ENCODE data around the gene PRF1. TPM values are rescaled to one million over a fixed set of nuclear protein-coding genes. Genes with fewer than 3 reads are reported as not detected.

PRF1 gene
- total RNA-seq, 1 donor from 2014 or later, result not detected

DNA sequence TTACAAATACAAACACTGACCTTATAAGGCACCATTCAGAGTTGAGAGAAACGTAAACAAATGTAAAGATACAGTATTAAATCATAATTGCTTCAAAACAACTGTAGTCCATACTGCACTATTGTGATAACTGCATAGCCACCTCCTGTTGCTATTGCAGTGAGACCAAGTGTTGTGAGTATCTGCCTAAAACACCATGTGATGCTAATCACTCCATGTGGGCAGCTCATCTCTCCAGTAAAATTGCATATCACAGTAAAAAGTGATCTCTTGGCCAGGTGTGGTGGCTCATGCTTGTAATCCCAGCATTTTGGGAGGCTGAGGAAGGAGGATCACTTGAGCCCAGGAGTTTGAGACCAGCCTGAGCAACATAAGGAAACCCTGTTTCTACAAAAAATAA is 26.8 kb upstream of the PRF1 start:
- H3K36me3 Mint-ChIP-seq (ENCODE audit: low read depth), result peaks cover 1% of the 10 kb centered on the region
- H3K9me3 Mint-ChIP-seq (ENCODE audit: low read depth), result peaks cover 20% of the 10 kb centered on the region
- H3K27me3 Mint-ChIP-seq (ENCODE audit: low read depth), result peaks cover 9% of the 10 kb centered on the region
- no peaks in the 10 kb centered on the region for H3K4me1 Mint-ChIP-seq (ENCODE audit: low read depth)
- TF ChIP-seq, protein P1, sequence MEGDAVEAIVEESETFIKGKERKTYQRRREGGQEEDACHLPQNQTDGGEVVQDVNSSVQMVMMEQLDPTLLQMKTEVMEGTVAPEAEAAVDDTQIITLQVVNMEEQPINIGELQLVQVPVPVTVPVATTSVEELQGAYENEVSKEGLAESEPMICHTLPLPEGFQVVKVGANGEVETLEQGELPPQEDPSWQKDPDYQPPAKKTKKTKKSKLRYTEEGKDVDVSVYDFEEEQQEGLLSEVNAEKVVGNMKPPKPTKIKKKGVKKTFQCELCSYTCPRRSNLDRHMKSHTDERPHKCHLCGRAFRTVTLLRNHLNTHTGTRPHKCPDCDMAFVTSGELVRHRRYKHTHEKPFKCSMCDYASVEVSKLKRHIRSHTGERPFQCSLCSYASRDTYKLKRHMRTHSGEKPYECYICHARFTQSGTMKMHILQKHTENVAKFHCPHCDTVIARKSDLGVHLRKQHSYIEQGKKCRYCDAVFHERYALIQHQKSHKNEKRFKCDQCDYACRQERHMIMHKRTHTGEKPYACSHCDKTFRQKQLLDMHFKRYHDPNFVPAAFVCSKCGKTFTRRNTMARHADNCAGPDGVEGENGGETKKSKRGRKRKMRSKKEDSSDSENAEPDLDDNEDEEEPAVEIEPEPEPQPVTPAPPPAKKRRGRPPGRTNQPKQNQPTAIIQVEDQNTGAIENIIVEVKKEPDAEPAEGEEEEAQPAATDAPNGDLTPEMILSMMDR (IDR thresholded peaks at IDR 0.05), result no peak
- no peak overlapping the region for H3K4me3 Mint-ChIP-seq (ENCODE audit: unreplicated experiment)
- no peak for DNase-seq (ENCODE audit: low spot score)
- H3K27ac Mint-ChIP-seq (ENCODE audit: unreplicated experiment), result no peak overlapping the region

DNA sequence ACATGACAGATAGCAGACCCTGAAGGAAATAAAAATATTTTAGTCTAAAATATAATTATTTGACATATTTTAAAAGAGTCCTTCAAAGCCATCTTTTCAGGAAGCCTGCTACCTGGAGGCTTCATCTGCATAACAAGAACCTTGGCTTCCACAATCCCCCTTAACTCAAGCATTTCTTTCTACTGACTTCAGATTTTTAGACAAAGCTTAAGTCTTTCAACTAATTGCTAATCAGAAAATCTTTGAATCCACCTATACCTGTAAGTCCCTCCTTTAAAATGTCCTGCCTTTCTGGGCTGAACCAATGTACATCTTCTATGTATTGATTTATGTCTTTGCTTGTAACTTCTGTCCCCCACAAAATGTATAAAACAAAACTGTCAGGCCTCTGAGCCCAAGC is 23.5 kb upstream of the PRF1 start:
- H3K9me3 Mint-ChIP-seq (ENCODE audit: low read depth), result peaks cover 22% of the 10 kb centered on the region
- no peaks in the 10 kb centered on the region for H3K27me3 Mint-ChIP-seq (ENCODE audit: low read depth)
- H3K4me3 Mint-ChIP-seq (ENCODE audit: unreplicated experiment), result no peak overlapping the region
- H3K27ac Mint-ChIP-seq (ENCODE audit: unreplicated experiment), result no peak overlapping the region
- TF ChIP-seq, protein P1 (IDR thresholded peaks at IDR 0.05), result no peak
- DNase-seq (ENCODE audit: low spot score), result no peak
- peaks cover 8% of the 10 kb centered on the region for H3K4me1 Mint-ChIP-seq (ENCODE audit: low read depth)
- peaks cover 1% of the 10 kb centered on the region for H3K36me3 Mint-ChIP-seq (ENCODE audit: low read depth)

DNA sequence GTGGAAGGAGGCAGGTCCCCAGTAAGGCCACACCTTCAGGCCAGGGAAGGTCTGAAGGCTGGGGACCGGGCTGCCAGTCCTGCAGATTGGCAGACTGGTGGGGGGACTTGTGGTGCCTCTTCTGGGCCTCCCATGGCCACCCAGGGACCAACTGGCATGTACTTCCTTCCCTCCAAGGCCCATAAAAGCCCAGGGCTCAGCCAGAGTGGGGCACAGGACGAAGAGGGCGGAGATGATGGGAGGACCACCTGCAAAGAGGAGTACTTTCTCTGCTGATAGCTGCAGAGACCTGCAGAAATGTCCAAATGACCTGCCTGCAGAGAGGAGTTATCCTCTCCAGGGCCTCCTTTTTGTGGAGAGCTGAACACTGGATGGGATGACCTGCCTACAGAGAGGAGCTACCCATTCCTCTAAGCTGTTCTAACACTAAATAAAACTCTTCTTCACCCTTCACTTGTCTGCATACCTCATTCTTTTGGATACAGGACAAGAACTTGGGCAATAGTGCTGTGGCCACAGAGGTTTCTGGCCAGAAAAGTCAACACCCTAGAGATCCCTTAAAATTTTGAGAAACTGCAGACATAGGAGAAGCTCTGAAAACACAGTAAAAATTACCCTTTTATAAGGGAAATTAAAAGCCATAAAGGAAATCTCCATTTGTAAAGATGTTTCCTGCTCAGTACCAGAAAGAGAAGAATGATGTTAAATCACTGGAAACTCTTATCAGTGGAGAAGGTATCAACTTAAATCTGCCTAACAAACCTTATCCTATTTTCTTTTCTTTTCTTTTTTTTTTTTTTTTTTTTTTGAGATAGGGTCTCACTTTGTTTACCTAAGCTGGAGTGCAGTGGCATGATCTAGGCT is 20.7 kb upstream of the PRF1 start:
- Mint-ChIP-seq H3K36me3 (ENCODE audit: low read depth) (peaks cover 11% of the 10 kb centered on the region), H3K9me3 (ENCODE audit: low read depth) (peaks cover 26% of the 10 kb centered on the region), H3K4me1 (ENCODE audit: low read depth) (peaks cover 16% of the 10 kb centered on the region), H3K4me3 (ENCODE audit: unreplicated experiment) (no peak overlapping the region), H3K27me3 (ENCODE audit: low read depth) (no peaks in the 10 kb centered on the region), H3K27ac (ENCODE audit: unreplicated experiment) (no peak overlapping the region)
- TF ChIP-seq, protein P1 (IDR thresholded peaks at IDR 0.05), result no peak
- no peak for DNase-seq (ENCODE audit: low spot score)

DNA sequence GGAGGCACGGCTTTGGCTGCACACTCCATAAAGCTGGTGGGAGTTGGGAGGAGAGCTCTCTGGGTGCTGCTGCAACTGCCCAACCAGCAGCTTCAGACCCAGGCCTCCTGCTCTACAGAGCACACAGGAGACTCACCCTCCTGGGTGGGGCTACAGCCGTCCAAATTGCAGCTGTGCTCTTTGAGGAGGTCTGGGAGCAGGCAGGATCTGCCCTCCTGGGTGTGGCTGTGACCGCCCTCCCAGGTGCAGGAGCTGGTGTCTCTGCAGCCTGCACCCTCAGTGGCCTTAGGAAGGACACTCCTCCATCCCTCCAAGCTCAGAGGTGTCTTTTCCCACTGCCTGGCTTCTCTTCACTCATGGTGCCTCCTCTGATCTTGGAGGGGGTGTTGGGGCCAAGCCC is 20.0 kb upstream of the PRF1 start:
- H3K4me3 Mint-ChIP-seq (ENCODE audit: unreplicated experiment), result no peak overlapping the region
- peaks cover 23% of the 10 kb centered on the region for H3K4me1 Mint-ChIP-seq (ENCODE audit: low read depth)
- TF ChIP-seq, protein P1 (IDR thresholded peaks at IDR 0.05), result no peak
- no peak for DNase-seq (ENCODE audit: low spot score)
- H3K9me3 Mint-ChIP-seq (ENCODE audit: low read depth), result peaks cover 19% of the 10 kb centered on the region
- H3K27me3 Mint-ChIP-seq (ENCODE audit: low read depth), result no peaks in the 10 kb centered on the region
- no peak overlapping the region for H3K27ac Mint-ChIP-seq (ENCODE audit: unreplicated experiment)
- H3K36me3 Mint-ChIP-seq (ENCODE audit: low read depth), result peaks cover 9% of the 10 kb centered on the region

DNA sequence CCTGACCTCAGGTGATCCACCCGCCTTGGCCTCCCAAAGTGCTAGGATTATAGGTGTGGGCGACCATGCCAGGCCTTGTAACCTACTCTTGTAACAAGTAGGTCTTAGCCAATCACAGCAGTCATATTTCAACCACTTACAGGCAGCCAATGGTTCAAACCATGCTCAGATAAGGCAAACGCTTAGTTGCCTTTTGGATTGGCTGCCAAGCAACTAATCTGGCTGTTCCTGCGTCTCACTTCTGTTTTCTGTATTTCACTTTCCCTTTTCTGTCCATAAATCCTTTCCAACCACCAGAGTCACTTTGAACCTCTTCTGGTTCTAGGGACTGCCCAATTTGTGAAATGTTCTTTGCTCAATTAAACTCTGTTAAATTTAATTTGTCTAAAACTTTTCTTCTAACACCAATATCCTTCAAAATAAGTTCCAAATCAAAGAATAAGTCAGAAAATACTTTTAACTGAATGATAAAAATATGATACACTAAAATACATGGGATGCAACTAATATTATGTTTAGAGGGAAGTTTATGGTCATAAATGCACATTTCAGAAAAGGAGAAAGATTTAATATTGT is 19.1 kb upstream of the PRF1 start:
- Mint-ChIP-seq H3K36me3 (ENCODE audit: low read depth) (peaks cover 9% of the 10 kb centered on the region), H3K27me3 (ENCODE audit: low read depth) (no peaks in the 10 kb centered on the region), H3K9me3 (ENCODE audit: low read depth) (peaks cover 15% of the 10 kb centered on the region), H3K4me1 (ENCODE audit: low read depth) (peaks cover 32% of the 10 kb centered on the region), H3K27ac (ENCODE audit: unreplicated experiment) (no peak overlapping the region), H3K4me3 (ENCODE audit: unreplicated experiment) (no peak overlapping the region)
- TF ChIP-seq, protein P1 (IDR thresholded peaks at IDR 0.05), result no peak
- DNase-seq (ENCODE audit: low spot score), result no peak

All from chondrocyte (in vitro differentiated cells).